Stimulated activated CD8-positive, alpha-beta memory T cell treated with anti-CD3 and anti-CD28 coated beads, Interleukin-12 subunit alpha, Interleukin-12 subunit beta, amount 100 ng/mL, for 24 hours (primary cell): ENCODE results near the gene OR6K2.
"Not testable (repeated sequence)": the region's sequence is repeated elsewhere in the genome, so short reads cannot be mapped to it uniquely, and the experiment has no call there.

Experiments
- DNase-seq: peaks from one replicate; pipeline ENCODE4 v3.0.0-alpha.2; 2020; ENCODE audit errors: extremely low read depth

Gene OR6K2, protein sequence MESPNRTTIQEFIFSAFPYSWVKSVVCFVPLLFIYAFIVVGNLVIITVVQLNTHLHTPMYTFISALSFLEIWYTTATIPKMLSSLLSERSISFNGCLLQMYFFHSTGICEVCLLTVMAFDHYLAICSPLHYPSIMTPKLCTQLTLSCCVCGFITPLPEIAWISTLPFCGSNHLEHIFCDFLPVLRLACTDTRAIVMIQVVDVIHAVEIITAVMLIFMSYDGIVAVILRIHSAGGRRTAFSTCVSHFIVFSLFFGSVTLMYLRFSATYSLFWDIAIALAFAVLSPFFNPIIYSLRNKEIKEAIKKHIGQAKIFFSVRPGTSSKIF

DNA sequence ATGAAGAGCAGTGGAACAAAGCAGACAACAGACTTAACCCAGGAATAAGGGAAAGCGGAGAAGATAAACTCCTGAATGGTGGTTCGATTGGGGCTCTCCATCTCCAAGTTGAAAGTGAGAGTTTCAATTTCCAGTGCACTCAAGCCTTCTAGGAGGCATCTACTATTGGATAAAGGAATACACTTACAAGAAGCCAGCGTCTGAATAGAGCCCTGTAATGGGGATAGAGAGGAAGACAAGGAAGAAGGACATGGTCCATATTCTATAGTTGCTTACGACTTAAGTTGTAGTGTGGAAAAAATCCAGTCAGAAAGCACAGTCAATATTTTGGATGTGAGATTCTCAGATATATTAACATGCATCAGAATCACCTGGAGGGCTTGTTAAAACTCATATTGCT, at the start of gene OR6K2:
Gene OR6K2 (minus strand): TSS at position 101 of the 400 bp plus-strand sequence. CDS start 0 bp downstream, at position 101.
- DNase-seq: no peak

DNA sequence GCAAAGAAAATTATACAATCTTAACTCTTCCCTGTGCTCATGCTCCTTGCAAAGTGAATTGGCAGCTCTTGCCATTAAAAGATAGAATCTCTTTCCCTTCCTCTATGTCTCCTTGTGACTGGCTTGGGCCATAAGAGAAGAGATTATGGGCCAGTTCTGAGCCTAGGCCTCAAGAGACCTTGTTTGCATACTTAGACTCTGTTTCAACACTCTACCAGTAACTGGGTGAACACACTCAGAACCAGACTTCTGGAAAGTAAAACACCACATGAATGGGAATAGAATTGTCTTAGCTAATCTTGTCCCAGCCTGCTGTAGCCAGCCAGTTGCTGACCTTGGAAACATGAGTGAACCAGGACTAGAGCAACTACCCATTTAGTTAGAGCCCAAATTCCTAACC, 35.4 kb upstream of the OR6K2 start:
- no peak for DNase-seq

DNA sequence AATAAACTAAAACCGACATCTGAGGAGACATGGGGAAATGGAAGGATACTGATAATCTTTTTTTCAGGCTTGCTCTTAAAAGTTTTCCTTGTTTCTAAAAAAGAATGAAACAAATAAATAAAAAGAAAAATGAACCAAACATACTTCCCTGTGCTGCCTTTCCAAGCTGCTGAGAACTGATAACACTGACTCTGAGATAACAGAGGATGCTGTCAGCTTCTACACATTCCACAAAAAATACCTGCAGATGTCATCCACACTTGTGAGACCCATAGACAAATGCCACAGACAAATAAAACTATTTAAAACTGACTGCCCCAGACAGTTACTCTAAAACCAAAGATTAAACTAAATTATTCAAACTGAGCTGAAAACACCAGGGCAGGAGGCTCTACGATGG, 32.1 kb upstream of the OR6K2 start:
- DNase-seq: no peak

- DNase-seq: no peak
Measured at GRCh38 chr1:158731707-158732106, 31.3 kb upstream of the OR6K2 start.

DNA sequence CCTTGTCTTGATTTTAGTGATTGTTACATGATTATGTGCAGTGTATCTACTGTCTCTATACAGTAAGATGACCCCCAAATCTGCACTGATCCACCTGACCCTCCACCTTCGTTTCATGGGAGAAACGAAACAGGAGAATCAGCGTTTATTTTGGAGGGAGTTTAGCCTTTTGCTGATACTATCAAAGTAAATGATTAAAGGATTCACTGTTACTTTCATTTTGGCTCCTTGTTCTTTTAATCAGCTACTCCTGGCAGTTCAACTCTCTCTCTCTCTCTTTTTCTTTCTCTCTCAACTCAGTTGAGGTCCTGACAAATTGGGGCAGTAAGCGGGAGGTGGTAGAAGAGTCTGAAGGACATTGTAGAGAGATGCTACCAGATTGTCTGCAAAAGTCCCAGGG, 30.0 kb upstream of the OR6K2 start:
- no peak for DNase-seq

DNA sequence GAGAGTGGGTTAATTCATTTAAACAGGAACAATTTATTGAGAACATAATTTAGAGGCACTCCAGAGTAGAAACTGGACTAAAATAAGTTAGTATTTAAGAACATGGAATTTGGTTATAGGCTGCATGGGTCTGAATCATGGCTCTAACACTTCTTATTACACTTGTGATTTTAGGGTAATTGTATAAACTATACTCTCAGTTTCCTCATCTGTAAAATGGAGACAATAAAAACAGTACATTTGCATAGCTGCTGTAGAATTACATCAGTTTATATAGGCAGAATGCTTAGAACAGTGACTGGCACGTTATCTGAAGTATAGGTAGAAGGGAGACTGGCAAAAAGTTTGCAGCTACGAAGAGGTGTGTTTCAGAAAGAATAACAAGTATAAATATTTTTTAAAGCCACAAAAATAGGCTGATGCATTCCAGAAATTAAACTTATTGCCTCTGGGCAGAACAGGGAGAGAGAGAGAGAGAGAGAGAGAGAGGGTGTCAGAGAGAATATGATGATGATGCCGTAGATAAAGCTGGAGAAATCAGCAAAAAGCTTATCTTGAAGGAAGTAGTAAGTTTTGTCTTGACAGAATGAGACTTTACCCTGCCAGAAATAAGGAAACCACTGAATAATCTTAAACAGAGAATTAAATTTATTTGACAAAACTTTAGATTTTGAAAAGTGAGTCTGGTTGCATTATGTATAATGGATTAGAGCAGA, 28.2 kb upstream of the OR6K2 start:
- no peak for DNase-seq

DNA sequence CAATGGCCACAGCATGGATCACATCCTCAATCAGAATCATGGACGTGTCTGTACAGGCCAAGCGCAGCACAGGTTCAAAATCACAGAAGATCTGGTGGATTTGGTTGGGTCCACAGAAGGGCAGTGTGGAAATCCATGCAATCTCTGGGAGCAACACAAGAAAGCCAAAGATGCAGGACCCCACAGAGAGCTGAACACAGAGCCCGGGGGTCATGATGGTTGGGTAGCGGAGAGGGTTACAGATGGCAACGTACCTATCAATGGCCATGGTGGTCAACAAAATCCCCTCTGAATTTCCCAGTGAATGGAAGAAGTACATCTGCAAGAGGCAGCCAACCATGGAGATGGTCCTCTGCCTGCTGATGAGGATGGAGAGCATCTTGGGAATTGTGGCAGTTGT, 24.0 kb upstream of the OR6K2 start:
- DNase-seq: no peak

DNA sequence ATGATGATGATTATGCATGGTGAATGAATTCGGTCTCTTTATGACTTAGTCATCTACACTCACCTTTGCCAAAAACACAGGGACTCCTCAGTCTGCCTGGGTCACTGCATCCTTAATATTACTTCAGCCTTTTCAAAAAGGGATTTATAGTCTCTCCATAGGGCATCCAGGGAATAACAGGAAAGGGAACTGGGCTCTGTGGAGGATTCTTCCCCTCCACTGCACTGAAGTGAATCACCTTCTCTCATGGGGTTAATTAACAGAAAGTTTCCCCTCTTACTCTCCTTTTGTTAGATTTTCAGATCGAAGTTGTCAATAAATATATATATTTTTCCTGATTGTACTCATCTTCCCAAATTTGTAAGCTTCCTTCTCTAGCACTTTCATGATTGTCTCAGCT, 20.2 kb upstream of the OR6K2 start, which contains the start of gene OR6K3:
Gene OR6K3 (minus strand): TSS at position 101 of the 400 bp plus-strand sequence. CDS start 2,605 bp downstream, outside the sequence.
- no peak for DNase-seq

- DNase-seq: no peak
Measured at GRCh38 chr1:158719664-158720063, 19.2 kb upstream of the OR6K2 start.

- no peak for DNase-seq
Measured at GRCh38 chr1:158717344-158717743, 16.9 kb upstream of the OR6K2 start.

GRCh38 chr1:158716335-158716734, 15.9 kb upstream of the OR6K2 start:
- no peak for DNase-seq

GRCh38 chr1:158714754-158715153, 14.3 kb upstream of the OR6K2 start:
- no peak for DNase-seq

DNA sequence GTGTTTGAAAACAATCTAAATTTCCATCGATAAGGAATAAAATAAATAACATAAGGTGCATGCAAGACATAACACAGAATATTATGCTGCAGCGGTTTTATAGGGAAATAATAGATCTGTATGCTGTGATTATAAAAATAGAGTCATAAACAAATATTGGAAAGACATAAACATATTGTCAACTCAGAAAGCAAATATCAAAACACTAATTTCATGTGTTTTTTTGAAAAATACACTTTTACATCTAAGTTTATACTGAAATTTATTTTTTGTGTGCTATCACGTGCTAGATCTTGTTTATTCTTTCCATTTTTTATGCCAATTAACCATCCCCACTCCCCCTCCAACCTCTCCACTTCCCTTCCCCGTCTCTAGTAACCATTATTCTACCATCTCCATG, 10.6 kb upstream of the OR6K2 start:
- DNase-seq: no peak

GRCh38 chr1:158706096-158706495, 5.6 kb upstream of the OR6K2 start:
- DNase-seq: no peak

DNA sequence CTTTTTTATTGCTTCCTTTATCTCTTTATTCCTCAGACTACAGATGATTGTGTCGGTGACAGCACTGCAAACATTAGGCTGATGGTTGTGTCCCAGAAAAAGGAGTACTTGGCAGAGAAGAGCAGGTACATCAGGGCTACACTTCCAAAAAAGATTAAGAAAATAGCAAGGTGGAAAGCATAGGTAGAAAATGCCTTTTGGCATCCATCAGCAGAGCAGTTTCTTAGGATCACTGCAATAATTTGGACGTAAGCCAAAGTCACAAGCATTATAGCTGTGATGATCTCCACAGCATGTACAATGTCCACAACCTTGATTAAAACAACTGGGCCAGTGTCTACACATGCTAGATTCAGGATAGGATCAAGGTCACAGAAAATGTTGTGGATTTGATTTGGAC, 5.9 kb downstream of the OR6K2 start:
- no peak for DNase-seq

DNA sequence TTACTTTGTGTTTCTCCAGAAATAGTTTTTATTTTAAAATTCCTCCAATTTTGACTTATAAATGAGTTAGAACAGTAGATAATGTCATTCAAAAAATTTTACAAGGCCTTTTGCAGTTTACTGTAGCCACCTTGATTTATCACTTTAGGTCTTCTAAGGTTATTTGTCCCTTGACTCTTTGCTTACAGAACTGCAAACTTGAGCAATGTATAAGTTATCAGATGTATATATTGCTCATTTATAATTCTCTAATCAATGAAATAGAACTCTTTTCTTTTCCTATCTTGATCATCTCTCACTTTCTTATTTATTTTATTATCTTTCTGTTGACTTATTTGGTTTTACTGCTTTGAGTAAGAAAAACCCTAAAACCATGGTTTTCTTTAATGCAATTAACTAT, 8.1 kb downstream of the OR6K2 start:
- no peak for DNase-seq

GRCh38 chr1:158691907-158692306, 8.5 kb downstream of the OR6K2 start:
- no peak for DNase-seq

GRCh38 chr1:158691149-158691548, 9.3 kb downstream of the OR6K2 start:
- not testable (repeated sequence) for DNase-seq

- DNase-seq: no peak
Measured at GRCh38 chr1:158689875-158690274, 10.6 kb downstream of the OR6K2 start.

DNA sequence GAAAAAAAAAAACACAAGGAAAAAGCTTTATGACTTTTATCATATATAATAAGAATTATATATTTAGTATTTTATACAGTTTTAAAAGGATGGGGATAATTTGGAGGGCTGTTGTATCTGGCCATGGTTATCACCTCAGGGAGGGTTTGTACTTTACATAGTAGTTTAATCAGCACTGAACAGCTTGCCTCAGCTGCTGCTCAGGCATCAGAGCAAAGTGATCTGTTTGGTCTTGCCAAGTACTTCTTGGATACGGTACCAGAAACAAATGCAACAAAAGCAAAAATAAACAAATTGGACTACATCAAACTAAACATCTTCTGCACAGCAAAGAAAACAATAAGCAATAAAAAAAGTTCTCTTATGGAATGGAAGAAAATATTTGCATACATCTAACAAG, 11.3 kb downstream of the OR6K2 start:
- DNase-seq: no peak

GRCh38 chr1:158688343-158688742, 12.1 kb downstream of the OR6K2 start:
- not testable (repeated sequence) for DNase-seq

DNA sequence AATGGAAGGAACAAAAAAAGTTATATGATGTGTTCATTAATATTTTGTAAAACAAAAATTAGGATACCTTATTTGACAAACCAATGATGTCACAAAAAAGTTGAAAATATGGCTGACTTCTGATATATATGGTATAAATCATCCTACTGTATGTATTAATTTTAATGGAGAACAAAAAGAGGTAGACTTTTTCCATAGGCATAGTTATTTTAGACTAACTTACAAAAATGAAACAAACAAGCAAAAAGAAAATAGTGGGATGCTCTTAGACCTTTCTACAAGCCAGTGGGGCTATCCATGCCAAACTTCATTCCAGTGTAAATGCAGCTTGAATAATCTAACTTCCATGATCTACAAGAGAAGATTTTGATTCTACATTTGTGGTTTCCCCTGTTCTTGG, 13.4 kb downstream of the OR6K2 start:
- DNase-seq: no peak
